Measurements from ENCODE around the gene S1PR4.
"Not testable (repeated sequence)": the region's sequence is repeated elsewhere in the genome, so short reads cannot be mapped to it uniquely, and the experiment has no call there.

The S1PR4 gene

DNA sequence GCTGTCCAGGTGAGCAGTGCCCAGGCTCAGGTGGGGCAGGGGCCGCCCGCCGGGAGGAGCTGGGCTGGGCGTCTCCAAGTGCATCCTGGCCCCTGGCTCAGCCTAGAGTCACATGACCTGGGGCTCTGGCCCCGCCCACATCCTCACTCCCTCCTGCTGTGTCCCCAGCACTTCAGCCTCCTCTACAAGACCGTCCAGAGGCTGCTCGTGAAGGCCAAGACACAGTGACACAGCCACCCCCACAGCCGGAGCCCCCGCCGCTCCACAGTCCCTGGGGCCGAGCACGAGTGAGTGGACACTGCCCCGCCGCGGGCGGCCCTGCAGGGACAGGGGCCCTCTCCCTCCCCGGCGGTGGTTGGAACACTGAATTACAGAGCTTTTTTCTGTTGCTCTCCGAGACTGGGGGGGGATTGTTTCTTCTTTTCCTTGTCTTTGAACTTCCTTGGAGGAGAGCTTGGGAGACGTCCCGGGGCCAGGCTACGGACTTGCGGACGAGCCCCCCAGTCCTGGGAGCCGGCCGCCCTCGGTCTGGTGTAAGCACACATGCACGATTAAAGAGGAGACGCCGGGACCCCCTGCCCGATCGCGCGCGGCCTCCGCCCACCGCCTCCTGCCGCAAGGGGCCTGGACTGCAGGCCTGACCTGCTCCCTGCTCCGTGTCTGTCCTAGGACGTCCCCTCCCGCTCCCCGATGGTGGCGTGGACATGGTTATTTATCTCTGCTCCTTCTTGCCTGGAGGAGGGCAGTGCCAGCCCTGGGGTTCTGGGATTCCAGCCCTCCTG is 29.1 kb downstream of the S1PR4 start:
- no peak overlapping the region for H3K27ac Mint-ChIP-seq

DNA sequence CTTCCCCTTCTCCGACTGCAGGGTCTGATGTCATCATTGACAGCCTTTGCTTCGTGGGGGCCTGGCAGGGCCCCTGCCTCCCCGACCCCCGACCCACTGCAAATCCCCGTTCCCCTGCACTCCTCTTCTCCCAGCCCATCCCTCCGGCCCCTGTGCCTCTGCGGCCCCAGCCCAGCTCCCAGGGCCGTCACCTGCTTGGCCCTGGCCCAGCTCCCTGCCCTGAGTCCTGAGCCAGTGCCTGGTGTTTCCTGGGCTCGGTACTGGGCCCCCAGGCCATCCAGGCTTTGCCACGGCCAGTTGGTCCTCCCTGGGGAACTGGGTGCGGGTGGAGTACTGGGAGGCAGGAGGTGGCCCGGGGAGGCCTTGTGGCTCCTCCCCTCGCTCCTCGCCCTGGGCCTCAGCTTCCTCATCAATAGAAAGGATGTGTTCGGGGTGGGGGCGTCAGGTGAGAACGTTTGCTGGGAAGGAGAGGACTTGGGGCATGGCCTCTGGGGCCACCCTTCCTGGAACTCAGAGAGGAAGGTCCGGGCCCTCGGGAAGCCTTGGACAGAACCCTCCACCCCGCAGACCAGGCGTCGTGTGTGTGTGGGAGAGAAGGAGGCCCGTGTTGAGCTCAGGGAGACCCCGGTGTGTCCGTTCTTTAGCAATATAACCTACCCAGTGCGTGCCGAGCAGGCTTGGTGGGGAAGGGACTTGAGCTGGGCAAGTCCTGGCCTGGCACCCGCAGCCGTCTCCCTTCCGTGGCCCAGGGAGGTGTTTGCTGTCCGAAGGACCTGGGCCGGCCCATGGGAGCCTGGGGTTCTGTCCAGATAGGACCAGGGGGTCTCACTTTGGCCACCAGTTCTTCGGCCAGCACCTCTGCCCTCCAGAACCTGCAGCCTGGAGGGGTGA is 30.0 kb downstream of the S1PR4 start:
- H3K27me3 Mint-ChIP-seq, result no peaks in the 10 kb centered on the region
- H3K4me3 Mint-ChIP-seq, result no peak overlapping the region
- peak overlapping the region in 1 of 2 donors; percentile 87 for H3K27ac Mint-ChIP-seq
- DNase-seq, result no peak
- H3K4me1 Mint-ChIP-seq, result no peaks in the 10 kb centered on the region
- H3K9me3 Mint-ChIP-seq, result no peaks in the 10 kb centered on the region
- ATAC-seq, result no peak

More for the DNA sequence above, 29.1 kb downstream of the S1PR4 start:
- no peak for DNase-seq
- ATAC-seq, result no peak
- Mint-ChIP-seq H3K4me1 (no peaks in the 10 kb centered on the region), H3K9me3 (no peaks in the 10 kb centered on the region), H3K27me3 (no peaks in the 10 kb centered on the region), H3K4me3 (no peak overlapping the region)

DNA sequence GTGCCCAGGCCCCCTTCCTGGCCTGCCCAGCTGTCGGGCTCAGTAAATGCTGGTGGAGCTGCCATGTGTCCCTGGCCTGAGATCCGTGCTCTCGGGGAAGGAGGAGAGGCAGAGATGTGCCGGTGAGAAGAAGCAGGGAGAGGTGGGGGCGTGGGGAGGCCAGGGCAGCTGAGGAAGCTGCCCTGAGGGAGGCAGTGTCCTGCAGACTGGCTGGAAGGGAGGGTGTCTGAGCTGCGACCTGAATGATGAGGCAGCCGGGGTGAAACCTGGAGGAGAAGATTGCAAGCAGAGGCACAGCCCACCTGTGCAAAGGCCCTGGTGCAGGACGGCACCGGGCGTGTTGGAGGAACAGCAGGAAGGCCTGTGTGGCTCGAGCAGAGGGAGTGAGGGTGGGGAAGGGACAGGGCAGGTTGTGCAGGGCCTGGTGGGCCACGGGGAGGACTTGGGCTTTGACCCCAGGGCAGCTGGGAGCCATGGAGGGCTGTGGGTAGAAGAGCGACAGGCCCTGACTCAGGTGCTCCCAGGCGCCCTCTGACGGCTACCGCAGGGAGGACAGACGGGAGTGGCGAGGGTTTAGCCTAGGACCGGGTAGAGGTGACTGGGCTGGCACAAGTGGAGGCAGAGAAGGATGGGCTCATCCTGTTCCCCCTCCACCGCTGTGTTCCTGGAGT is 31.9 kb downstream of the S1PR4 start:
- Mint-ChIP-seq H3K27me3 (no peaks in the 10 kb centered on the region), H3K9me3 (no peaks in the 10 kb centered on the region), H3K4me1 (no peaks in the 10 kb centered on the region), H3K27ac (peak overlapping the region; percentile 44 to 85), H3K4me3 (no peak overlapping the region)
- DNase-seq (peak; percentile 57 to 66), ATAC-seq (peak; percentile 88)

DNA sequence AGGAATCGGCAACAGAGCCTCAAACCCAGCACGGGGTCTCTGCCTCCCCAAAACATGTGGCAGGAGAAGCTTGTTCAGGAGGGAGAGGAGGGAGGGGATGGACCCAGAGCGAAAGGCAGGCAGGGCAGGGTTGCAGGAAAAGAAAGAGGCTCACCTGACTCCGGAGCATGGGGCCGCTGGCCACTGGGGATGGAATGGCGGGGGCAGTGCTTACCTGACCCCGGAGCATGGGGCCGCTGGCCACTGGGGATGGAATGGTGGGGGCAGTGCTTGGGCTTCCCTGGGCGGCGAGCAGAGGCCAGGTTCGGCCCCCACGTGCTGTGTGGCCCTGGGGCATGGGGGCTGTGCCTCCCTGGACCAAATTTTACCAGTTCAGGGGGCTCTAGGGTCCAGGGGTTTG is 32.6 kb downstream of the S1PR4 start:
- H3K27ac Mint-ChIP-seq, result no peak overlapping the region
- H3K9me3 Mint-ChIP-seq, result no peaks in the 10 kb centered on the region
- DNase-seq (no peak), ATAC-seq (no peak)
- H3K4me1 Mint-ChIP-seq, result no peaks in the 10 kb centered on the region
- no peak overlapping the region for H3K4me3 Mint-ChIP-seq
- no peaks in the 10 kb centered on the region for H3K27me3 Mint-ChIP-seq

DNA sequence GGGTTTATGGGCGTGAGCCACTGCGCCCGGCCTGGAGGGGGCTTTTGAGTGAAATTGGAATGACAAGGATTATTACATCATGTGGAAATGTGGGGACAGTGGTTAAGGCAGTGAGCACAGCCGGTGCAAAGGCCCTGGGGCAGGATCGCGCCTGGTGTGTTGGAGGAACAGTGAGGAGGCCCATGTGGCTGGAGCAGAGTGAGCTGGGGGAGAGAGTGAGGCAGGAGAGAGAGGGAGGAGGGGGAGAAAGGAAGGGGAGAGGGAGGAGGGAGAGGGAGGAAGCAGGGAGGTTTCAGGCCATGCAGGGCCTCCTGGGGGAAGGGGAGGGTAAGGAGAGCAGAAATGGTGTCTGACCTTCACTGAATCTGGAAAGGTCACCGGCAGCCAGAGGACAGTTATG is 34.6 kb downstream of the S1PR4 start:
- Mint-ChIP-seq H3K27me3 (no peaks in the 10 kb centered on the region), H3K4me1 (no peaks in the 10 kb centered on the region)

DNA sequence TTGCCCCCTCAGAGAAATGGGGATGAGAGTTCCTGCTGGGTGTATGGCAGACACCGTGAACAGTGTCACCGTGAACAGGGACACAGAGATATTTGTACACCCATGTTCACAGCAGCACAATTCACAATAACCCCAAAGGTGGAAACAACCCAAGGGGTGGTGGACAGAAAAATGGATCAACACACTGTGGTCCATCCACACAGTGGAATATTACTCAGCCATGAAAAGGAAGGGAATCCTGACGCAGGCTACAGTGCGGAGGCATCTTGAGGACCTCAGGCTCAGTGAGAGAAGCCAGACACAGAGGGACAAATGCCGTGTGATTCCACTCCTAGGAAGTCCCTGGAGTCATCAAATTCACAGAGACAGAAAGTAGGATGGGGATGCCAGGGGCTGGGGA is 38.3 kb downstream of the S1PR4 start:
- Mint-ChIP-seq H3K27ac (peak overlapping the region in 1 of 2 donors; percentile 16), H3K27me3 (no peaks in the 10 kb centered on the region), H3K4me3 (no peak overlapping the region), H3K9me3 (no peaks in the 10 kb centered on the region), H3K4me1 (no peaks in the 10 kb centered on the region)
- ATAC-seq (no peak), DNase-seq (no peak)

More for the DNA sequence above, 34.6 kb downstream of the S1PR4 start:
- H3K9me3 Mint-ChIP-seq, result no peaks in the 10 kb centered on the region
- H3K27ac Mint-ChIP-seq, result no peak overlapping the region
- ATAC-seq (no peak), DNase-seq (no peak)
- H3K4me3 Mint-ChIP-seq, result no peak overlapping the region

DNA sequence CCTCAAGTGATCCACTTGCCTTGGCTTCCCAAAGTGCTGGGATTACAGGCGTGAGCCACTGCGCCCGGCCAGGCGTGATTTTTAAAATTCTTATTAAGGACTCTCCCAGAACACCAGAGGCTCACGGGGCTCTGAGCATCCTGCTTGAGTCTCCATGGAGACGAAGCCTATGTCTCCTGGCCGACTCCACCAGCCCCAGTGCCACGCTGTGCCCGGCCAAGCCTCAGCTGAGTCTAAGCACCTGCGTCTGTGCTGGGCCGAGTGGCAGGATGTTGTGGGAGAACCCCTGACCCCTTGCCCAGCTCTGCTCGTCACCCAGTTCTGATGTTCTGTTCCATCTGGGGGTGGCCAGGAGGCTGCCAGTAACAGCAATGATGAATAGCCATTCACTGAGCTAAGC is 42.0 kb downstream of the S1PR4 start:
- Mint-ChIP-seq H3K27me3 (peaks cover 6% of the 10 kb centered on the region), H3K4me1 (no peaks in the 10 kb centered on the region), H3K4me3 (no peak overlapping the region)

DNA sequence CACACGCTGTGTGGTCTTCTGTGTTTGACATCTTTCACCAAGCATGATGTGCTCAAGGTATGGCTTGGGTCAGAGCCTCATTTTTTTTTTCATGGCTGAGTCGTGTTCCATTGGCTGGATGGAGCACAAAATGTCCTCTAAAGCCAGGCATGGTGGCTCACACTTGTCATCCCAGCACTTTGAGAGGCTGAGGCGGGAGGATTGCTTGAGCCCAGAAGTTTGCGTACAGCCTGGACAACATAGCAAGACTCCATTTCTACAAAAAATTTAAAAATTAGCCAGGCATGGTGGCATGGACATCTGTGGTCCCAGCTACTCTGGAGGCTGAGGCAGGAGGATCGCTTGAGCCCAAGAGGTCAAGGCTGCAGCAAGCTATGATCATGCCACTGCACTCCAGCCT is 43.0 kb downstream of the S1PR4 start:
- peaks cover 16% of the 10 kb centered on the region for H3K27me3 Mint-ChIP-seq
- H3K9me3 Mint-ChIP-seq, H3K4me1 Mint-ChIP-seq, H3K4me3 Mint-ChIP-seq, H3K27ac Mint-ChIP-seq, ATAC-seq, DNase-seq: not testable (repeated sequence)

More for the DNA sequence above, 42.0 kb downstream of the S1PR4 start:
- DNase-seq (no peak), ATAC-seq (no peak)
- H3K9me3 Mint-ChIP-seq, result no peaks in the 10 kb centered on the region
- no peak overlapping the region for H3K27ac Mint-ChIP-seq

DNA sequence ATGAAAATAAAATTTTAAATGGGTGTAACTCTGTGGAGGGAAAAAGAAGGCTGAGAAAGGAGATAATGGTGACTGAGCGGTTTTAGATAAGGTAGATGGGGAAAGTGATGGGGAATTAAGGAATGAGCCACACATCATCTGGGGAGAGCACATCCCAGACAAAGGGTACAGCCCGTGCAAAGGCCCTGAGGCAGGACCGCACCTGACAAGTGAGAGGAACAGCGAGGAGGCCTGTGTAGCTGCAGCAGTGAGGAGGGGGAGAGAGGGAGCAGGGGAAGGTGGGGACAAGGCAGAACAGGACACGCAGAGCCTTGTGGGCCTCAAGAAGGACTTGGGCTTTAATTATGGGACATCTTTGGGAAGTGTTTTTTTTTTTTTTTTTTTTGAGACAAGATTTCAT is 44.1 kb downstream of the S1PR4 start:
- H3K9me3 Mint-ChIP-seq, result no peaks in the 10 kb centered on the region
- no peaks in the 10 kb centered on the region for H3K4me1 Mint-ChIP-seq
- no peak overlapping the region for H3K4me3 Mint-ChIP-seq
- no peak overlapping the region for H3K27ac Mint-ChIP-seq
- no peak for ATAC-seq
- DNase-seq, result no peak
- H3K27me3 Mint-ChIP-seq, result peaks cover 28% of the 10 kb centered on the region

DNA sequence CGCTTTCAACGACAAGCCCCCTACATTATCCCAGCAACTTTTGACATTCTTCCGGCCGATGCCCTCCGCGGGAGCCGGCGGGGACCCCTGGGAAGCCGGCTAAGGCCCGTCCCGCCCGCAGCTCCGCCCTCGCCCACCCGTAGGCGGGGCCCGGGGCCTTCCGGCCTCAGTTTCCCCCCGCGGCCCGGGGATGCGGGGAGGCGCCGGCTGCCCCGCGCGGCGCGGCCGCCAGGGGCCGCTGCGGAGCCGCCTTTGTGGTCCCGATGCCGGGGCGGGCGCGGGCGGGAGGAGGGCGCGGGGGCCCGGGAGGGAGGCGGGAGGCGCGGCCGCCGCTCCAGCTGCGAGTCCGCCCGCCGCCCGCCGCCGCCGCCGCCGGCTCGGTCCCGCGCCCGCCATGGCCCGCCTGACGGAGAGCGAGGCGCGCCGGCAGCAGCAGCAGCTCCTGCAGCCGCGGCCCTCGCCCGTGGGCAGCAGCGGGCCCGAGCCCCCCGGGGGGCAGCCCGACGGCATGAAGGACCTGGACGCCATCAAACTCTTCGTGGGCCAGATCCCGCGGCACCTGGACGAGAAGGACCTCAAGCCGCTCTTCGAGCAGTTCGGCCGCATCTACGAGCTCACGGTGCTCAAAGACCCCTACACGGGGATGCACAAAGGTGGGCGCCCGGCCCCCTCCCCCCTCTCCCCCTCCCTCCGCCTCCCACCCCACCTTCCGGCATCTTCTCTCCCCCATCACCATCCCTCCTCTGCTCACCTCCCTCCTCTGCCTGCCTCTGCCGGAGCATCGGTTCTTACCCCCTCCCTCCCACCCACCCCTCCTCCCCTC is 46.0 kb downstream of the S1PR4 start, which contains the start of gene CELF5:
TSS of gene CELF5 (plus strand) at position 316 of the 823 bp plus-strand sequence. CDS start at position 395, 79 bp downstream.
- Mint-ChIP-seq H3K27ac (no peak within 1 kb of the TSS), H3K9me3 (no peaks in the 10 kb centered on the region), H3K27me3 (peaks cover 35% of the 10 kb centered on the region), H3K4me3 (peak within 1 kb of the TSS; percentile 35 to 56), H3K4me1 (no peaks in the 10 kb centered on the region)
- DNase-seq (peak; percentile 37 to 48), ATAC-seq (peak; percentile 75)

DNA sequence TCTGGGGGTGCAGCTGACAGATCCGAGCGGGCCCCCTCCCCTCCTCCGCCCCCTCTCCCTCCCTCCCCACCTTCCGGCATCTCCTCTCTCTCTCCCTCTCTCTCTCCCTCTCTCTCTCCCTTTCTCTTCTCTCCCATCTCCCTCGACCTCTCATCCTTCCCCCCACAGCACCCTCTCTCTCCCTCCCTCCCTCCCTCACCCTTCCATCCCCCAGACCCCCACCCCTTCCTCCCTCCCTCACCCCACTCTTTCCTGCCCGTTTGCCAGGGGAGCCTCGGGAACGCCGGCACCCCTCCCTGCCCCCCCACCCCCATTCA is 46.6 kb downstream of the S1PR4 start:
- Mint-ChIP-seq H3K4me1 (no peaks in the 10 kb centered on the region), H3K9me3 (no peaks in the 10 kb centered on the region), H3K4me3 (peak overlapping the region in 1 of 2 donors; percentile 56), H3K27ac (no peak overlapping the region), H3K27me3 (peaks cover 35% of the 10 kb centered on the region)
- ATAC-seq (no peak), DNase-seq (no peak)

DNA sequence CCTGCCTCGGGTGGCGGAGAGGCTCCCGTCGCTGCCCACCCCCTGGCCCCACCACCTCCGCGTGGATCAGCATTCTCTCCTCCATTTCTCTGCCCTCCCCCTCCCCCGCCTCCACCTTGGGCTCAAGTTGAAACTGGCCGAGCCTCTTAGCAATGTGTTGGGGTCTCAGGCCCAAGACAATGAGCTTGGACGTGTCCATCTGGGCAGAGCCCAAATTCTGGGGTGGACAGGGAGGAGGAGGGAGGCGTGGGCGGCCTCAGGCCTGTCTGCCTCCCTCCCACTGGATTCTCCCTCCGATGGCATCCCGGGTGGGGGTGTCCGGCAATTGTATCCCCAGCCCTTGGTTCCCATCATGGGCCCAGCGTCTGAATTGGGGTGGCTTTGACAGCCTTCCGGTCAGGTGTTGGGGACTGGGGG is 47.1 kb downstream of the S1PR4 start:
- Mint-ChIP-seq H3K27me3 (peaks cover 35% of the 10 kb centered on the region), H3K4me3 (no peak overlapping the region), H3K27ac (no peak overlapping the region), H3K9me3 (no peaks in the 10 kb centered on the region), H3K4me1 (no peaks in the 10 kb centered on the region)
- DNase-seq, result no peak
- no peak for ATAC-seq

DNA sequence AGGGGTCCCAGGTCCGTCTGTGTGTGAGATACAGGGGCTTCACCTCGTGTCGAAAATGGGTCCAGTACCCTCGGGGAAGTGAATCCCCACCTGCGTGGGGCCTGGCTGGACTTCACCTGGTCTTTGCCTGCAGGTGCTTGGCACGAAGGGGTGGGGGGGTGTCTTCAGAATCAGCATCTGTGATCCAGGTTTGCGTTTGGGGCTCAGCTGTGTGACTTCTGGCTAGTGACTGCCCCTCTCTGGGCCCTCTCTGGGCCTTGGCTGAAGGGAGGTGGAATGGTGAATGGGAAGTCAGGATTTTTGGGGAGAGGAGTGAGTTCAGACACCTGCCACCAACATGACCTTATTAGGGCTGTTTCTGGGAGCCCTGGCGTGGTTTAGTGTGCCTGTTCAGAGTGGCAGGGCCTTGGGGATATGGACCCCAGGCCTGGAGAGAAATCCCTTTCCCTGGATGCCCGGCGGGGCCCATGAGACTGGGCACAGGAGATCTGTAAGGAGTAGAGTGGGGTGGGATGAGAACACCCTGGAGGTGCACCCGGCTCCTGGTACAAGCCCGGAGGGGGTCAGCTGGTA is 48.6 kb downstream of the S1PR4 start:
- Mint-ChIP-seq H3K27ac (no peak overlapping the region), H3K4me1 (no peaks in the 10 kb centered on the region), H3K4me3 (no peak overlapping the region), H3K9me3 (no peaks in the 10 kb centered on the region), H3K27me3 (peaks cover 39% of the 10 kb centered on the region)
- ATAC-seq (no peak), DNase-seq (no peak)

DNA sequence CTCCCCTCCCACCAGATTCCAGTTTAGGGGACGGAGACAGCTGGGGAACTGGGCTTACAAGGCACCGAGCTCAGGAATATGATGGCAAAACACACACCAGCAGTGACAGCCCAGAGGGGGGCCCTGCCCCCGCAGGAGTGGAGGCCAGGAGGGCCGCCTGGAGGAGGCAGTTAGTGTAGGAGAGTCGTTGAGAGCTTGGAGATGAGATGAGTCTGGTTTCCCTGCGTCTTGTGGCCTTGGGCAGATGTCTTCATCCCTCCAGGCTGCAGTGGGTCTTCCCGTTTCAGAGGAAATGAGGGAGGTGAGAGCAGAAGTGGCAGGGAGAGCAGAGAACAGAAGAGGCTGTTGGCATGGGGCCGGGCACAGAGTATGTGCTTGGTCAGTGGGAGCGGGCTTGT is 50.8 kb downstream of the S1PR4 start:
- no peaks in the 10 kb centered on the region for H3K9me3 Mint-ChIP-seq
- no peak for DNase-seq

More for the DNA sequence above, 50.8 kb downstream of the S1PR4 start:
- Mint-ChIP-seq H3K4me3 (no peak overlapping the region), H3K27me3 (peaks cover 51% of the 10 kb centered on the region), H3K4me1 (no peaks in the 10 kb centered on the region), H3K27ac (no peak overlapping the region)
- ATAC-seq, result no peak

Measured in stimulated activated naive CD8-positive, alpha-beta T cell treated with anti-CD3 and anti-CD28 coated beads, Interleukin-15, amount 100 ng/mL, for 72 hours (primary cell).